IPS DF 4.7 (cell line): ENCODE results near the gene GPR68.
"Not testable (repeated sequence)": the region's sequence is repeated elsewhere in the genome, so short reads cannot be mapped to it uniquely, and the experiment has no call there.

Experiments used
- DNase-seq: peaks from one replicate; pipeline ENCODE4 v3.0.0-alpha.2; 2013; ENCODE audit warnings: low spot score; ENCODE audit errors: extremely low read depth

Gene GPR68

GRCh38 chr14:91273273-91273884, 28.9 kb upstream of the GPR68 start:
- DNase-seq: no peak

GRCh38 chr14:91272341-91273272, 28.1 kb upstream of the GPR68 start:
- DNase-seq: no peak

GRCh38 chr14:91271639-91272038, 27.1 kb upstream of the GPR68 start:
- no peak for DNase-seq

GRCh38 chr14:91270619-91271018, 26.1 kb upstream of the GPR68 start:
- no peak for DNase-seq

GRCh38 chr14:91270188-91270587, 25.7 kb upstream of the GPR68 start:
- DNase-seq: no peak

GRCh38 chr14:91269076-91269991, 24.8 kb upstream of the GPR68 start:
- DNase-seq: no peak

- no peak for DNase-seq
These were observed 23.5 kb upstream of the GPR68 start for GRCh38 chr14:91267965-91268437.

GRCh38 chr14:91266276-91266675, 21.8 kb upstream of the GPR68 start:
- DNase-seq: not testable (repeated sequence)

- no peak for DNase-seq
These were observed 20.9 kb upstream of the GPR68 start for GRCh38 chr14:91265404-91265803.

- no peak for DNase-seq
These were observed 19.9 kb upstream of the GPR68 start for GRCh38 chr14:91264151-91265150.

GRCh38 chr14:91263329-91263728, 18.8 kb upstream of the GPR68 start:
- no peak for DNase-seq

GRCh38 chr14:91261986-91262549, 17.6 kb upstream of the GPR68 start:
- DNase-seq: no peak

- DNase-seq: no peak
These were observed 16.6 kb upstream of the GPR68 start for GRCh38 chr14:91261115-91261514.

- no peak for DNase-seq
These were observed 14.4 kb upstream of the GPR68 start for GRCh38 chr14:91258876-91259275.

GRCh38 chr14:91258011-91258618, 13.6 kb upstream of the GPR68 start:
- DNase-seq: no peak

- DNase-seq: no peak
These were observed 13.0 kb upstream of the GPR68 start for GRCh38 chr14:91257328-91258010.

- DNase-seq: no peak
These were observed 12.2 kb upstream of the GPR68 start for GRCh38 chr14:91256661-91257060.

GRCh38 chr14:91255026-91255695, 10.7 kb upstream of the GPR68 start:
- DNase-seq: no peak
